ENCODE measurements around the gene MKNK2. TPM values are rescaled to one million over a fixed set of nuclear protein-coding genes. Genes with fewer than 3 reads are reported as not detected.

MKNK2 gene
- total and polyA plus RNA-seq, 10 donors: 88.2 to 389 (median 220) TPM

GRCh38 chr19:2064395-2064787 lies 13.3 kb upstream of the MKNK2 start:
- Histone ChIP-seq H3K27ac (peak overlapping the region in 7 of 8 donors; percentile 39 to 77 (median 67)), H3K4me1 (peaks cover 28 to 82% (median 46%) of the 10 kb centered on the region in 6 donors), H3K9me3 (no peaks in the 10 kb centered on the region), H3K27me3 (replicated peaks in 1 of 7) (no peaks in the 10 kb centered on the region), H3K36me3 (no peaks in the 10 kb centered on the region), H3K4me3 (no peak overlapping the region)
- intact Hi-C loops (cut with DNase I; ENCODE audit: low total_unique reads): no loop called here
- no peak for DNase-seq
- 79 to 86% (median 84%) methylated on average over 12 to 13 of the region's 13 CpGs for WGBS, 5 donors
- TF ChIP-seq CTCF (IDR thresholded peaks at IDR 0.05 in 8 of 11, conservative IDR thresholded peaks at IDR 0.05 in 3 of 11) (no peak), POLR2AphosphoS5 (IDR thresholded peaks at IDR 0.05) (peak in 1 of 3 donors; percentile 4)

DNA sequence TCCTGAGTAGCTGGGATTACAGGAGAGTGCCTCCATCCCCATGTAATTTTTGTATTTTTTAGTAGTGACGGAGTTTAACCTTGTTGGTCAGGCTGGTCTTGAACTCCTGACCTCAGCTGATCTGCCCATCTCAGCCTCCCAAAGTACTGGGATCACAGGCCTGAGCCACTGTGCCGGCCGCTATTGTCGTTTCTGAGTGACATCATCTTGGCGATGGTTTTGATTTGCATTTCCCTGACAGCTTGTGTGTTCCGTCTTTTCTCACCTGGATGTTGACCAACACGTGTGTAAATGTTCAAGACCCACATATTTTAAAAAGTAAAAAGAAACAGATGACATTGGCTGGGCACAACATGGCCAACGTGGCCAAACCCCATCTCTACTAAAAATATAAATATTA lies 12.8 kb upstream of the MKNK2 start:
- Histone ChIP-seq H3K27me3 (replicated peaks in 1 of 7) (no peaks in the 10 kb centered on the region), H3K36me3 (no peaks in the 10 kb centered on the region), H3K4me3 (no peak overlapping the region), H3K4me1 (peaks cover 29 to 82% (median 47%) of the 10 kb centered on the region in 6 donors), H3K27ac (peak overlapping the region in 6 of 8 donors; percentile 58 to 77 (median 68)), H3K9me3 (no peaks in the 10 kb centered on the region)
- no peak for TF ChIP-seq CTCF (IDR thresholded peaks at IDR 0.05 in 8 of 11, conservative IDR thresholded peaks at IDR 0.05 in 3 of 11)
- TF ChIP-seq POLR2A (IDR thresholded peaks at IDR 0.05): no peak
- TF ChIP-seq POLR2AphosphoS5 (IDR thresholded peaks at IDR 0.05): no peak
- no peak for DNase-seq
- intact Hi-C loops (cut with DNase I; ENCODE audit: low total_unique reads): no loop called here
- WGBS, 5 donors: 81 to 90% (median 84%) methylated on average over 8 of the region's 8 CpGs

- Histone ChIP-seq H3K27me3 (replicated peaks in 1 of 7) (no peaks in the 10 kb centered on the region), H3K9me3 (no peaks in the 10 kb centered on the region), H3K36me3 (no peaks in the 10 kb centered on the region), H3K27ac (peak overlapping the region in 5 of 8 donors; percentile 98 to 100 (median 98)), H3K4me3 (no peak overlapping the region), H3K4me1 (peaks cover 35 to 82% (median 54%) of the 10 kb centered on the region in 6 donors)
- no peak for TF ChIP-seq POLR2AphosphoS5 (IDR thresholded peaks at IDR 0.05)
- no peak for TF ChIP-seq POLR2A (IDR thresholded peaks at IDR 0.05)
- TF ChIP-seq CTCF (IDR thresholded peaks at IDR 0.05 in 8 of 11, conservative IDR thresholded peaks at IDR 0.05 in 3 of 11): no peak
- intact Hi-C loops (cut with DNase I; ENCODE audit: low total_unique reads): no loop called here
- no peak for DNase-seq
- WGBS, 5 donors: 90 to 94% (median 91%) methylated on average over 9 of the region's 9 CpGs
Observed at GRCh38 chr19:2062770-2063169, 11.7 kb upstream of the MKNK2 start.

DNA sequence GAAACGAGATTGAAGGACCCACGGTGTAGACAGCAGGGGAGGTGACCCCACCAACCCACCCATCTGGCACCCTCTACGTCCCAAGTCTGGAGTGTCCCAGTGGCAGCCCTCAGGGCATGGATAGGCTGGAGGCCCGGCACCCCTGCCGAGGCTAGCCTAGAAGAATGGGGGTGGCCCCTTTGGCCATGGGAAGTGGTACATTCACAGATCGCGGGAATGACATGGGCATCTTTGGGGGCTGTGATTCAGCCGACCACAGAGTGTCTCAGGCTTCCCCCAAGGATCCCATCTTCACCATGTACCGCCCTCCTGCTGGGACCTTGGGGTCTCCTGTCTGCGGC lies 11.3 kb upstream of the MKNK2 start:
- Histone ChIP-seq H3K9me3 (no peaks in the 10 kb centered on the region), H3K4me1 (peaks cover 39 to 82% (median 58%) of the 10 kb centered on the region in 6 donors), H3K4me3 (peak overlapping the region in 5 of 8 donors; percentile 54 to 79 (median 65)), H3K27ac (peak overlapping the region; percentile 98 to 100 (median 98)), H3K36me3 (no peaks in the 10 kb centered on the region), H3K27me3 (replicated peaks in 1 of 7) (no peaks in the 10 kb centered on the region)
- DNase-seq: peak; percentile 79
- intact Hi-C loops (cut with DNase I; ENCODE audit: low total_unique reads): no loop called here
- 46 to 64% (median 59%) methylated on average over 8 to 10 of the region's 10 CpGs for WGBS, 5 donors
- TF ChIP-seq POLR2A (IDR thresholded peaks at IDR 0.05) (no peak), POLR2AphosphoS5 (IDR thresholded peaks at IDR 0.05) (no peak), CTCF (IDR thresholded peaks at IDR 0.05 in 8 of 11, conservative IDR thresholded peaks at IDR 0.05 in 3 of 11) (no peak)
